Sigmoid colon (tissue), 7 donors: Measurements from ENCODE around the gene MMP24. TPM values are rescaled to one million over a fixed set of nuclear protein-coding genes. Genes with fewer than 3 reads are reported as not detected.
A peak's percentile ranks its signal among the peaks of the same experiment; 100 is the strongest.

Experiments
- DNase-seq: peaks from one replicate; pipeline ENCODE4 v3.0.0-alpha.2; 2019
- H3K27ac ChIP-seq, 4 donors: fragments of 200-600 bp; sonication (generic); one replicate each; pipeline ENCODE4 v1.5.1; 2016 to 2019; ENCODE audit warnings: mild to moderate bottlenecking in 1 of 4
- H3K27me3 ChIP-seq, 3 donors: fragments of 200-600 bp; sonication (generic); one replicate each; pipeline ENCODE4 v1.5.1; 2019; ENCODE audit warnings: mild to moderate bottlenecking in 1 of 3
- H3K36me3 ChIP-seq, 4 donors: fragments of 200-600 bp; sonication (generic); one replicate each; pipeline ENCODE4 v1.5.1; 2016 to 2019
- H3K4me1 ChIP-seq, 4 donors: fragments of 200-600 bp; sonication (generic); one replicate each; pipeline ENCODE4 v1.5.1; 2017 to 2019
- H3K4me3 ChIP-seq, 4 donors: fragments of 200-600 bp; sonication (generic); one replicate each; pipeline ENCODE4 v1.5.1; 2017 to 2019; ENCODE audit warnings: mild to moderate bottlenecking in 2 of 4, moderate library complexity in 1 of 4
- H3K9me3 ChIP-seq, 4 donors: fragments of 200-600 bp in 3 of 4; sonication (generic) in 3 of 4; one replicate each; pipeline versions ENCODE4 v1.5.1 to v1.6.1; 2013 to 2019
- CTCF ChIP-seq, 4 experiments: fragments of 450-650 bp in 3 of 4; fragments of 200-600 bp in 1 of 4; IDR thresholded peaks; one replicate each; pipeline ENCODE4 v1.5.1; 2016 to 2019; ENCODE audit warnings: antibody characterized with exemption in 4 of 4, mild to moderate bottlenecking in 3 of 4, moderate library complexity in 2 of 4
- EP300 ChIP-seq, 4 donors: sonication (generic); formaldehyde crosslinking; IDR thresholded peaks; one replicate each; pipeline ENCODE4 v1.6.1; 2017; ENCODE audit warnings: antibody characterized with exemption in 4 of 4
- POLR2A ChIP-seq, 2 donors: fragments of 450-650 bp; IDR thresholded peaks; one replicate each; pipeline ENCODE4 v1.6.1; 2016; ENCODE audit warnings: antibody characterized with exemption in 2 of 2, mild to moderate bottlenecking in 2 of 2, moderate library complexity in 2 of 2
- POLR2AphosphoS5 ChIP-seq, 4 donors: sonication (generic); formaldehyde crosslinking; IDR thresholded peaks; one replicate each; pipeline ENCODE4 v1.6.1; 2017; ENCODE audit warnings: antibody characterized with exemption in 4 of 4
- WGBS, 2 donors: extraction: QIAGEN DNeasy Blood & Tissue Kit; methylation state at CpG; one replicate each; pipeline ENCODE4 v1.1.7; 2013; 5-methylcytosine and 5-hydroxymethylcytosine counted together
- intact Hi-C: fragments of 100-400 bp; cut with DNase I; formaldehyde crosslinking; loops from one replicate; pipeline ENCODE4 v1.15.1; 2023
- polyA plus RNA-seq, 3 donors: library from polyadenylated mRNA; stranded (reverse); fragments of 200-250 nt; gene quantifications; one replicate each; pipeline ENCODE4 v1.2.3, GENCODE V29; 2013
- small RNA-seq, 3 donors: library from RNA; depleted of rRNA; stranded (forward); fragments of <200 nt; gene quantifications; one replicate each; pipeline ENCODE3, GENCODE V24; 2016
- total RNA-seq, 4 donors: library from RNA; depleted of rRNA; stranded (reverse); fragments of >200 nt; gene quantifications; one replicate each; pipeline ENCODE4 v1.1.0, GENCODE V29; 2016
- donor health status: healthy with polysubstance abuse.
- donor health status: Bipolar disorder and iron deficiency.
- donor health status: healthy.

Gene MMP24
- total and polyA plus RNA-seq, 7 donors, result under 0.01 to 1.4 (median 0.46) TPM

GRCh38 chr20:35325401-35325800, 98.9 kb downstream of the MMP24 start:
- H3K4me1 ChIP-seq, result peaks cover 0 to 28% (median 20%) of the 10 kb centered on the region in 4 donors
- intact Hi-C loops, result no loop called here
- H3K9me3 ChIP-seq, result no peaks in the 10 kb centered on the region
- H3K27me3 ChIP-seq, result no peaks in the 10 kb centered on the region
- H3K36me3 ChIP-seq, result no peaks in the 10 kb centered on the region
- 32 to 74% methylated on average over 6 of the region's 6 CpGs for WGBS, 2 donors
- H3K27ac ChIP-seq, result no peak overlapping the region
- no peak for DNase-seq
- H3K4me3 ChIP-seq, result no peak overlapping the region
- no peak for TF ChIP-seq POLR2AphosphoS5 (IDR thresholded peaks at IDR 0.05)
- TF ChIP-seq CTCF (IDR thresholded peaks at IDR 0.05), result no peak
- TF ChIP-seq EP300 (IDR thresholded peaks at IDR 0.05), result no peak
- no peak for TF ChIP-seq POLR2A (IDR thresholded peaks at IDR 0.05)

- WGBS, 2 donors, result 78 to 81% methylated on average over 11 of the region's 11 CpGs
- intact Hi-C loops, result no loop called here
- H3K27ac ChIP-seq, result peak overlapping the region in 1 of 4 donors; percentile 17
These were observed 99.7 kb downstream of the MMP24 start for GRCh38 chr20:35326021-35326739.

More at GRCh38 chr20:35326021-35326739, 99.7 kb downstream of the MMP24 start:
- no peaks in the 10 kb centered on the region for H3K36me3 ChIP-seq
- H3K9me3 ChIP-seq, result no peaks in the 10 kb centered on the region
- no peaks in the 10 kb centered on the region for H3K27me3 ChIP-seq
- H3K4me1 ChIP-seq, result peaks cover 0 to 31% (median 21%) of the 10 kb centered on the region in 4 donors
- no peak for TF ChIP-seq POLR2A (IDR thresholded peaks at IDR 0.05)
- TF ChIP-seq CTCF (IDR thresholded peaks at IDR 0.05), result no peak
- no peak for TF ChIP-seq POLR2AphosphoS5 (IDR thresholded peaks at IDR 0.05)
- TF ChIP-seq EP300 (IDR thresholded peaks at IDR 0.05), result no peak
- no peak for DNase-seq
- H3K4me3 ChIP-seq, result no peak overlapping the region

Small RNA genes lying within 50 kb of the gene (small RNA-seq; reads per million reads assigned to genes)
- gene MT1P3 (0 reads per million in 3 donors), gene RNA5SP483 (0 reads per million in 3 donors)

Other genes with a start within 250 kb of the MMP24 start
- 10 to 100 TPM; 41.8 to 61.8 (median 48.6) TPM for gene TRPC4AP, start 133.9 kb upstream of the MMP24 start, total RNA-seq
- gene TRPC4AP, start 133.9 kb upstream of the MMP24 start, polyA plus RNA-seq, result 10 to 100 TPM; 24.0 to 45.3 (median 26.8) TPM
- gene EDEM2, start 79.4 kb upstream of the MMP24 start, total RNA-seq, result 10 to 100 TPM in 1 of 4 donors, 1 to 10 TPM in 3; 8.4 to 14.3 (median 8.8) TPM
- gene EDEM2, start 79.4 kb upstream of the MMP24 start, polyA plus RNA-seq, result 10 to 100 TPM; 10.8 to 24.9 (median 15.0) TPM
- 10 to 100 TPM; 12.4 to 53.5 (median 33.8) TPM for gene PROCR, start 54.6 kb upstream of the MMP24 start, total RNA-seq
- 10 to 100 TPM; 12.9 to 22.8 (median 17.6) TPM for gene PROCR, start 54.6 kb upstream of the MMP24 start, polyA plus RNA-seq
- 10 to 100 TPM; 23.2 to 39.8 (median 29.4) TPM for gene MMP24OS, start 51.4 kb downstream of the MMP24 start, total RNA-seq
- 100 to 1,000 TPM in 1 of 3 donors, 10 to 100 TPM in 2; 44.0 to 115 (median 97.3) TPM for gene MMP24OS, start 51.4 kb downstream of the MMP24 start, polyA plus RNA-seq
- gene EIF6, start 58.1 kb downstream of the MMP24 start, total RNA-seq, result 10 to 100 TPM; 61.9 to 71.3 (median 66.1) TPM
- 100 to 1,000 TPM; 202 to 289 (median 228) TPM for gene EIF6, start 58.1 kb downstream of the MMP24 start, polyA plus RNA-seq
- not detected for gene FAM83C, start 65.7 kb downstream of the MMP24 start, total RNA-seq
- gene FAM83C, start 65.7 kb downstream of the MMP24 start, polyA plus RNA-seq, result under 1 TPM in 2 of 3 donors, not detected in 1; under 0.01 to 0.03 TPM
- gene UQCC1, start 185.3 kb downstream of the MMP24 start, total RNA-seq, result 10 to 100 TPM; 28.9 to 56.0 (median 37.5) TPM
- 10 to 100 TPM; 15.6 to 41.2 (median 33.3) TPM for gene UQCC1, start 185.3 kb downstream of the MMP24 start, polyA plus RNA-seq
- 1 to 10 TPM in 3 of 4 donors, under 1 TPM in 1; 0.82 to 2.8 (median 1.3) TPM for gene GDF5, start 211.5 kb downstream of the MMP24 start, total RNA-seq
- under 1 TPM in 1 of 3 donors, not detected in 2; 0.74 TPM for gene GDF5, start 211.5 kb downstream of the MMP24 start, polyA plus RNA-seq
- 10 to 100 TPM; 12.8 to 35.2 (median 16.5) TPM for gene CEP250, start 228.9 kb downstream of the MMP24 start, total RNA-seq
- gene CEP250, start 228.9 kb downstream of the MMP24 start, polyA plus RNA-seq, result 10 to 100 TPM in 1 of 3 donors, 1 to 10 TPM in 2; 6.6 to 20.7 (median 9.7) TPM